ENCODE data around the gene CD2BP2. TPM values are rescaled to one million over a fixed set of nuclear protein-coding genes. Genes with fewer than 3 reads are reported as not detected.

The CD2BP2 gene
- total and polyA plus RNA-seq, 2 of the 13 experiments (the other 11 are each of a cell fraction or from before 2014, with no cell fraction given) = 24.9 to 54.6 TPM

DNA sequence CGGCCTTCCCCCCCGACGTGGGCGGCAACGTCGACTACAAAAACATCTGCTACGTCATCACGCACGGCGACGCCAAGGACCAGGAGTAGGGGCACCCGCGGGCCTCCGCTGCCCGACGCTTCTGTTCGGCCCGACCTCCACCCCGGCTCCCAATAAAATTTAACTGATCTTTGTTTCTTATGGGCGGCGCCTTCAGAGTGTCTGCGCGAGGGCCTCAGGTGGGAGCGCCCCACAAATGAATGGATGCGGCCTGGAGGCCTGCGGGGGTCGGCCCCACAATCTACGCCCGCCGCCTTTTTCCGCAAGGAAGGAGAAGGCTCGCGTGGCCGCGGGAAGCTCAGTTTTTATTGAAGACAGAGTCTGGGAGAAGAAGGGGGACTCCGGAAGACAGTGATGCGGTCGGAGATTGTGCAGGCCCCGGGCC, 22.7 kb upstream of the CD2BP2 start (continued):
- TF ChIP-seq ARNTL (CRISPR knock-in tag; IDR thresholded peaks at IDR 0.05) (no peak), DMAP1 (CRISPR knock-in tag; IDR thresholded peaks at IDR 0.05) (no peak), HOXA7 (CRISPR knock-in tag; IDR thresholded peaks at IDR 0.05) (no peak), ZFP37 (CRISPR knock-in tag; IDR thresholded peaks at IDR 0.05; ENCODE audit: borderline replicate concordance) (no peak), SMAD1 (CRISPR knock-in tag; IDR thresholded peaks at IDR 0.05; ENCODE audit: borderline replicate concordance, low read depth) (no peak), ZNF460 (CRISPR knock-in tag; IDR thresholded peaks at IDR 0.05; ENCODE audit: borderline replicate concordance) (no peak), NFRKB (IDR thresholded peaks at IDR 0.05) (no peak), ZNF605 (CRISPR knock-in tag; IDR thresholded peaks at IDR 0.05) (no peak), DPF2 (CRISPR knock-in tag; IDR thresholded peaks at IDR 0.05; ENCODE audit: borderline replicate concordance, low read depth) (no peak), KDM5A (IDR thresholded peaks at IDR 0.05; ENCODE audit: borderline replicate concordance, low read length) (no peak), ZNF543 (CRISPR knock-in tag; IDR thresholded peaks at IDR 0.05) (no peak), ZNF737 (CRISPR knock-in tag; IDR thresholded peaks at IDR 0.05; ENCODE audit: borderline replicate concordance) (no peak), HMG20A (CRISPR knock-in tag; IDR thresholded peaks at IDR 0.05; ENCODE audit: borderline replicate concordance) (no peak), SMAD3 (CRISPR knock-in tag; IDR thresholded peaks at IDR 0.05) (no peak), FOXA3 (CRISPR knock-in tag; IDR thresholded peaks at IDR 0.05) (no peak), ASH2L (IDR thresholded peaks at IDR 0.05; ENCODE audit: insufficient read length, low read depth, low read length) (peak; percentile 68), PRPF4 (IDR thresholded peaks at IDR 0.05; ENCODE audit: low read depth, low read length, poor library complexity, severe bottlenecking) (peak; percentile 43)
- TF ChIP-seq, protein P1, sequence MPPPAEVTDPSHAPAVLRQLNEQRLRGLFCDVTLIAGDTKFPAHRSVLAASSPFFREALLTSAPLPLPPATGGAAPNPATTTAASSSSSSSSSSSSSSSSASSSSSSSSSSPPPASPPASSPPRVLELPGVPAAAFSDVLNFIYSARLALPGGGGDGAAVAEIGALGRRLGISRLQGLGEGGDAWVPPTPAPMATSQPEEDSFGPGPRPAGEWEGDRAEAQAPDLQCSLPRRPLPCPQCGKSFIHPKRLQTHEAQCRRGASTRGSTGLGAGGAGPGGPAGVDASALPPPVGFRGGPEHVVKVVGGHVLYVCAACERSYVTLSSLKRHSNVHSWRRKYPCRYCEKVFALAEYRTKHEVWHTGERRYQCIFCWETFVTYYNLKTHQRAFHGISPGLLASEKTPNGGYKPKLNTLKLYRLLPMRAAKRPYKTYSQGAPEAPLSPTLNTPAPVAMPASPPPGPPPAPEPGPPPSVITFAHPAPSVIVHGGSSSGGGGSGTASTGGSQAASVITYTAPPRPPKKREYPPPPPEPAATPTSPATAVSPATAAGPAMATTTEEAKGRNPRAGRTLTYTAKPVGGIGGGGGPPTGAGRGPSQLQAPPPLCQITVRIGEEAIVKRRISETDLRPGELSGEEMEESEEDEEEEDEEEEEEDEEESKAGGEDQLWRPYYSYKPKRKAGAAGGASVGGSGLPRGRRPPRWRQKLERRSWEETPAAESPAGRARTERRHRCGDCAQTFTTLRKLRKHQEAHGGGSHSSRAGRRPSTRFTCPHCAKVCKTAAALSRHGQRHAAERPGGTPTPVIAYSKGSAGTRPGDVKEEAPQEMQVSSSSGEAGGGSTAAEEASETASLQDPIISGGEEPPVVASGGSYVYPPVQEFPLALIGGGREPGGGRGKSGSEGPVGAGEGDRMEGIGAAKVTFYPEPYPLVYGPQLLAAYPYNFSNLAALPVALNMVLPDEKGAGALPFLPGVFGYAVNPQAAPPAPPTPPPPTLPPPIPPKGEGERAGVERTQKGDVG (CRISPR knock-in tag; IDR thresholded peaks at IDR 0.05; ENCODE audit: borderline replicate concordance) = no peak
- TF ChIP-seq, protein P2, sequence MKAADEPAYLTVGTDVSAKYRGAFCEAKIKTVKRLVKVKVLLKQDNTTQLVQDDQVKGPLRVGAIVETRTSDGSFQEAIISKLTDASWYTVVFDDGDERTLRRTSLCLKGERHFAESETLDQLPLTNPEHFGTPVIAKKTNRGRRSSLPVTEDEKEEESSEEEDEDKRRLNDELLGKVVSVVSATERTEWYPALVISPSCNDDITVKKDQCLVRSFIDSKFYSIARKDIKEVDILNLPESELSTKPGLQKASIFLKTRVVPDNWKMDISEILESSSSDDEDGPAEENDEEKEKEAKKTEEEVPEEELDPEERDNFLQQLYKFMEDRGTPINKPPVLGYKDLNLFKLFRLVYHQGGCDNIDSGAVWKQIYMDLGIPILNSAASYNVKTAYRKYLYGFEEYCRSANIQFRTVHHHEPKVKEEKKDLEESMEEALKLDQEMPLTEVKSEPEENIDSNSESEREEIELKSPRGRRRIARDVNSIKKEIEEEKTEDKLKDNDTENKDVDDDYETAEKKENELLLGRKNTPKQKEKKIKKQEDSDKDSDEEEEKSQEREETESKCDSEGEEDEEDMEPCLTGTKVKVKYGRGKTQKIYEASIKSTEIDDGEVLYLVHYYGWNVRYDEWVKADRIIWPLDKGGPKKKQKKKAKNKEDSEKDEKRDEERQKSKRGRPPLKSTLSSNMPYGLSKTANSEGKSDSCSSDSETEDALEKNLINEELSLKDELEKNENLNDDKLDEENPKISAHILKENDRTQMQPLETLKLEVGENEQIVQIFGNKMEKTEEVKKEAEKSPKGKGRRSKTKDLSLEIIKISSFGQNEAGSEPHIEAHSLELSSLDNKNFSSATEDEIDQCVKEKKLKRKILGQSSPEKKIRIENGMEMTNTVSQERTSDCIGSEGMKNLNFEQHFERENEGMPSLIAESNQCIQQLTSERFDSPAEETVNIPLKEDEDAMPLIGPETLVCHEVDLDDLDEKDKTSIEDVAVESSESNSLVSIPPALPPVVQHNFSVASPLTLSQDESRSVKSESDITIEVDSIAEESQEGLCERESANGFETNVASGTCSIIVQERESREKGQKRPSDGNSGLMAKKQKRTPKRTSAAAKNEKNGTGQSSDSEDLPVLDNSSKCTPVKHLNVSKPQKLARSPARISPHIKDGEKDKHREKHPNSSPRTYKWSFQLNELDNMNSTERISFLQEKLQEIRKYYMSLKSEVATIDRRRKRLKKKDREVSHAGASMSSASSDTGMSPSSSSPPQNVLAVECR (CRISPR knock-in tag; IDR thresholded peaks at IDR 0.05; ENCODE audit: borderline replicate concordance) = no peak
- TF ChIP-seq, protein P3, sequence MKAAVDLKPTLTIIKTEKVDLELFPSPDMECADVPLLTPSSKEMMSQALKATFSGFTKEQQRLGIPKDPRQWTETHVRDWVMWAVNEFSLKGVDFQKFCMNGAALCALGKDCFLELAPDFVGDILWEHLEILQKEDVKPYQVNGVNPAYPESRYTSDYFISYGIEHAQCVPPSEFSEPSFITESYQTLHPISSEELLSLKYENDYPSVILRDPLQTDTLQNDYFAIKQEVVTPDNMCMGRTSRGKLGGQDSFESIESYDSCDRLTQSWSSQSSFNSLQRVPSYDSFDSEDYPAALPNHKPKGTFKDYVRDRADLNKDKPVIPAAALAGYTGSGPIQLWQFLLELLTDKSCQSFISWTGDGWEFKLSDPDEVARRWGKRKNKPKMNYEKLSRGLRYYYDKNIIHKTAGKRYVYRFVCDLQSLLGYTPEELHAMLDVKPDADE (CRISPR knock-in tag; IDR thresholded peaks at IDR 0.05) = no peak
- TF ChIP-seq, protein P4, sequence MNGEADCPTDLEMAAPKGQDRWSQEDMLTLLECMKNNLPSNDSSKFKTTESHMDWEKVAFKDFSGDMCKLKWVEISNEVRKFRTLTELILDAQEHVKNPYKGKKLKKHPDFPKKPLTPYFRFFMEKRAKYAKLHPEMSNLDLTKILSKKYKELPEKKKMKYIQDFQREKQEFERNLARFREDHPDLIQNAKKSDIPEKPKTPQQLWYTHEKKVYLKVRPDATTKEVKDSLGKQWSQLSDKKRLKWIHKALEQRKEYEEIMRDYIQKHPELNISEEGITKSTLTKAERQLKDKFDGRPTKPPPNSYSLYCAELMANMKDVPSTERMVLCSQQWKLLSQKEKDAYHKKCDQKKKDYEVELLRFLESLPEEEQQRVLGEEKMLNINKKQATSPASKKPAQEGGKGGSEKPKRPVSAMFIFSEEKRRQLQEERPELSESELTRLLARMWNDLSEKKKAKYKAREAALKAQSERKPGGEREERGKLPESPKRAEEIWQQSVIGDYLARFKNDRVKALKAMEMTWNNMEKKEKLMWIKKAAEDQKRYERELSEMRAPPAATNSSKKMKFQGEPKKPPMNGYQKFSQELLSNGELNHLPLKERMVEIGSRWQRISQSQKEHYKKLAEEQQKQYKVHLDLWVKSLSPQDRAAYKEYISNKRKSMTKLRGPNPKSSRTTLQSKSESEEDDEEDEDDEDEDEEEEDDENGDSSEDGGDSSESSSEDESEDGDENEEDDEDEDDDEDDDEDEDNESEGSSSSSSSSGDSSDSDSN (CRISPR knock-in tag; IDR thresholded peaks at IDR 0.05) = no peak
